Calu3 (cell line): ENCODE data around the gene SEC14L5. TPM values are rescaled to one million over a fixed set of nuclear protein-coding genes. Genes with fewer than 3 reads are reported as not detected.

ENCODE experiments used
- BruUV-seq: library from RNA; stranded (reverse); fragments of 400-500 nt; replicated peaks from 2 replicates; lab custom pipeline; 2021; lab: Mats Ljungman, UMichigan
- CTCF ChIA-PET: fragments of 300-600 bp; sonication (Branson Sonifier 250); formaldehyde crosslinking; loops from one replicate; lab custom pipeline; 2022; ENCODE audit warnings: antibody characterized with exemption; lab: Charles Lee
- DNase-seq: peaks from one replicate; pipeline ENCODE4 v3.0.0; 2022
- H3K27ac Mint-ChIP-seq: one replicate; pipeline ENCODE4 v1.8.0; 2022; ENCODE audit warnings: mixed read lengths; ENCODE audit not compliant: unreplicated experiment
- H3K27me3 Mint-ChIP-seq: one replicate; pipeline ENCODE4 v1.8.0; 2022; ENCODE audit warnings: mixed read lengths; ENCODE audit not compliant: unreplicated experiment
- H3K36me3 Mint-ChIP-seq: one replicate; pipeline ENCODE4 v1.8.0; 2022; ENCODE audit warnings: mild to moderate bottlenecking, moderate library complexity, mixed read lengths; ENCODE audit not compliant: insufficient read depth, unreplicated experiment
- H3K4me1 Mint-ChIP-seq: one replicate; pipeline ENCODE4 v1.8.0; 2022; ENCODE audit warnings: mild to moderate bottlenecking, low read depth, mixed read lengths; ENCODE audit not compliant: unreplicated experiment
- H3K4me3 Mint-ChIP-seq: one replicate; pipeline ENCODE4 v1.8.0; 2022; ENCODE audit warnings: mild to moderate bottlenecking, low read depth, moderate library complexity, mixed read lengths; ENCODE audit not compliant: unreplicated experiment
- H3K9me3 Mint-ChIP-seq: one replicate; pipeline ENCODE4 v1.8.0; 2022; ENCODE audit warnings: low read depth, mixed read lengths; ENCODE audit not compliant: unreplicated experiment
- CTCF ChIP-seq: fragments of 200-600 bp; IDR thresholded peaks from one replicate; pipeline ENCODE4 v1.8.0; 2022; ENCODE audit warnings: antibody characterized with exemption; ENCODE audit not compliant: unreplicated experiment
- intact Hi-C: fragments of 100-400 bp; cut with micrococcal nuclease; formaldehyde crosslinking; loops from one replicate; pipeline ENCODE4 v1.10.0; 2022; ENCODE audit not compliant: unreplicated experiment
- total RNA-seq: library from RNA; stranded (reverse); gene quantifications from 2 replicates; pipeline ENCODE4 v1.2.3, GENCODE V29; 2022

SEC14L5 gene
- total RNA-seq, 1 experiment from 2014 or later = 0.52 TPM

- no peak for DNase-seq
- no peak for TF ChIP-seq CTCF
- CTCF ChIA-PET = no interaction called here
- intact Hi-C loops = no loop called here
- no TSS peak for BruUV-seq
- H3K27me3 Mint-ChIP-seq = peaks cover 69% of the 10 kb centered on the region
- peaks cover 4% of the 10 kb centered on the region for H3K9me3 Mint-ChIP-seq
- no peak overlapping the region for H3K27ac Mint-ChIP-seq
- no peaks in the 10 kb centered on the region for H3K4me1 Mint-ChIP-seq
- H3K36me3 Mint-ChIP-seq = no peaks in the 10 kb centered on the region
- H3K4me3 Mint-ChIP-seq = no peak overlapping the region
Measured at GRCh38 chr16:4982056-4982867, 24.1 kb downstream of the SEC14L5 start.

GRCh38 chr16:4984174-4984990 lies 26.3 kb downstream of the SEC14L5 start:
- no peak for TF ChIP-seq CTCF
- BruUV-seq = no TSS peak
- intact Hi-C loops = no loop called here
- DNase-seq = no peak
- Mint-ChIP-seq H3K27ac (no peak overlapping the region), H3K4me3 (no peak overlapping the region), H3K4me1 (no peaks in the 10 kb centered on the region), H3K9me3 (peaks cover 4% of the 10 kb centered on the region), H3K27me3 (peaks cover 80% of the 10 kb centered on the region), H3K36me3 (no peaks in the 10 kb centered on the region)
- CTCF ChIA-PET = no interaction called here

- no peak for TF ChIP-seq CTCF
- Mint-ChIP-seq H3K27ac (no peak overlapping the region), H3K4me3 (peak overlapping the region; percentile 12), H3K27me3 (peaks cover 60% of the 10 kb centered on the region), H3K9me3 (peaks cover 4% of the 10 kb centered on the region), H3K36me3 (no peaks in the 10 kb centered on the region), H3K4me1 (no peaks in the 10 kb centered on the region)
- BruUV-seq = no TSS peak
- DNase-seq = no peak
- CTCF ChIA-PET = interaction anchor here (0.7 kb wide), 1 partner anchor 137 kb away, joined by 3 read pairs; no protein-coding TSS in a partner anchor
- intact Hi-C loops = no loop called here
Measured at GRCh38 chr16:4987250-4987579, 29.1 kb downstream of the SEC14L5 start.

- intact Hi-C loops = no loop called here
- CTCF ChIA-PET = interaction anchor here (0.7 kb wide), 1 partner anchor 138 kb away, joined by 3 read pairs; no protein-coding TSS in a partner anchor
- DNase-seq = no peak
- H3K36me3 Mint-ChIP-seq = no peaks in the 10 kb centered on the region
- H3K4me3 Mint-ChIP-seq = peak overlapping the region; percentile 12
- no peaks in the 10 kb centered on the region for H3K4me1 Mint-ChIP-seq
- H3K9me3 Mint-ChIP-seq = peaks cover 4% of the 10 kb centered on the region
- H3K27me3 Mint-ChIP-seq = peaks cover 58% of the 10 kb centered on the region
- BruUV-seq = no TSS peak
- no peak for TF ChIP-seq CTCF
- no peak overlapping the region for H3K27ac Mint-ChIP-seq
Measured at GRCh38 chr16:4987580-4988374, 29.6 kb downstream of the SEC14L5 start.
